ENCODE results near the gene TSFM.

GRCh38 chr12:57781801-57782200, 786 bp upstream of the TSFM start:
- TF ChIP-seq POLR2A (IDR thresholded peaks at IDR 0.05) (no peak), CTCF (IDR thresholded peaks at IDR 0.05) (no peak)

All from lower leg skin (tissue), 3 donors.